ENCODE results near the gene GPR162. TPM values are rescaled to one million over a fixed set of nuclear protein-coding genes. Genes with fewer than 3 reads are reported as not detected.

Gene GPR162
- total RNA-seq, 1 experiment from 2014 or later = 2.3 TPM

DNA sequence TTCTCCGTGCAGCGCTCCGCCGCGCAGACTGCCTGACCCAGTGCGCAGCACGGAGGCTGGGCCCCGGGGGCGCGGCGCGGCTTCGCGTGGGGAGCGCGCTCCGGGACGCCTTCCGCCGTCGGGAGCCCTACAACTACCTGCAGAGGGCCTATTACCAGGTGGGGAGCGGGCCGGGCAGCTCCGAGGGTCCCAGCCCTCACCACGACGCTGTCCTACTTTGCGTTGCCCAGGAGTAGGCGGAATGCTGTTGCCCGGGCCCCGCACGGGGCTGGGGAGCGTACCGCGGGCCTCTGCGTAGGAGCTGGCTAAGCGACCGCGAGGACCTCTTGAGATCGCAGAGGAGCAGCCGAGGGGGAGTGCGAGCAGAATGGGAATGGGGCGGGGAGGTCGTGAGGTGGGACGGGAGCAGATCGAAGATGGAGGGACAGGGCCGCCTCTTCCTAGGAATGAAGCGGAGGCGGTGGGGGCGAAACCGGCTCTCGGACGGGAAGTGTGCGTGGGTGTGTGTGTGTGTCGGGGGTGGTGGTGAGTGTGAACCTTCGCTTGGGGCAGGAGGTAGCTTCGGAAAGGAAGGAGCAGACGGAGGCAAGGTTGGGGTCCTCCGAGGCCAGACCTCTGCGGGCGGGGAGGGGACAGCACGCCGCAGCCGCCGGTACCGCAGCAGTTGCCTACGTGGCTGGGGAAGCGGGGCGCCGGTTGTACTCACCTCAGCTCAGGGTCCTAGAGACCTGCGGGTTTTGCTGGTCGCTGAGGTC, 7.3 kb downstream of the GPR162 start:
- peak overlapping the region; percentile 99 for H3K9ac ChIP-seq (ENCODE audit: low read length)
- peak overlapping the region; percentile 79 to 95 for H3K4me3 ChIP-seq (replicated peaks in 1 of 2; ENCODE audit: low read depth in 1 of 2, low read length in 2 of 2)
- BruUV-seq (replicated peaks) = TSS peak; percentile 80
- H3K27ac ChIP-seq (ENCODE audit: low read depth, low read length) = peak overlapping the region; percentile 88
- no peaks in the 10 kb centered on the region for H4K20me1 ChIP-seq (ENCODE audit: insufficient read depth)
- TF ChIP-seq YY1 (IDR thresholded peaks at IDR 0.05; ENCODE audit: extremely low read depth, insufficient replicate concordance, low read depth, low read length) = peak; percentile 9
- no peak for TF ChIP-seq CBX3 (IDR thresholded peaks at IDR 0.05; ENCODE audit: low read depth)
- TF ChIP-seq POLR2AphosphoS5 (IDR thresholded peaks at IDR 0.05; ENCODE audit: low read depth, low read length) = no peak; the same call in 1 of the 2 replicates
- no peak for TF ChIP-seq RAD21 (IDR thresholded peaks at IDR 0.05; ENCODE audit: low read depth)
- TF ChIP-seq ZFX (IDR thresholded peaks at IDR 0.05) = peak; percentile 95; the same call in 1 of the 2 replicates
- peak; percentile 10 for TF ChIP-seq TCF7L2 (IDR thresholded peaks at IDR 0.05; ENCODE audit: borderline replicate concordance, extremely low read depth, insufficient read depth, insufficient read length)
- TF ChIP-seq POLR2A (IDR thresholded peaks at IDR 0.05; ENCODE audit: borderline replicate concordance, extremely low read depth, insufficient read depth, insufficient read length) = peak; percentile 80
- H3K4me2 ChIP-seq (ENCODE audit: low read length) = peak overlapping the region; percentile 87
- intact Hi-C loops (cut with micrococcal nuclease) = no loop called here
- no peak overlapping the region for H2AFZ ChIP-seq (ENCODE audit: low read depth, low read length, poor library complexity, severe bottlenecking)
- no peaks in the 10 kb centered on the region for H3K9me2 ChIP-seq (ENCODE audit: insufficient read depth)
- H3K4me1 ChIP-seq (ENCODE audit: control insufficient read depth in 1 of 2, insufficient read depth in 2 of 2, low read length in 2 of 2) = peaks cover 12 to 30% of the 10 kb centered on the region in 2 experiments
- DNase-seq (ENCODE audit: low read depth, low spot score) = no peak
- H3K27me3 ChIP-seq (ENCODE audit: insufficient read depth, low read length) = no peaks in the 10 kb centered on the region
- peaks cover 31% of the 10 kb centered on the region for H3K79me2 ChIP-seq (ENCODE audit: insufficient read depth, low read length)
- ChIA-PET POLR2A (interaction anchor here (1.5 to 3.6 kb wide), 4 partner anchors 12 to 104 kb away, joined by 3 to 12 read pairs (median 7); partner anchors contain the start of genes CDCA3, GNB3 and USP5), CTCF (interaction anchor here (1.0 to 2.7 kb wide), 4 partner anchors 23 to 258 kb away, joined by 3 to 11 read pairs (median 6); partner anchors contain the start of genes CDCA3, MLF2, PTMS and USP5), RAD21 (ENCODE audit: low non-redundant PET in 1 of 2, low total read pairs in 2 of 2, uncharacterized antibody in 2 of 2, unreplicated experiment in 2 of 2) (no interaction called here)
- ATAC-seq = peak; percentile 51
- H3K36me3 ChIP-seq (ENCODE audit: control insufficient read depth in 1 of 2, insufficient read depth in 2 of 2, low read length in 2 of 2) = peaks cover 8 to 27% of the 10 kb centered on the region in 2 experiments; a peak in 3 of 4 replicates
- no peaks in the 10 kb centered on the region for H3K9me3 ChIP-seq (ENCODE audit: control insufficient read depth in 1 of 2, insufficient read depth in 1 of 2, low read depth in 1 of 2, low read length in 2 of 2)

Measured in HCT116 (cell line).